ENCODE data around the gene TNFRSF1B.

DNA sequence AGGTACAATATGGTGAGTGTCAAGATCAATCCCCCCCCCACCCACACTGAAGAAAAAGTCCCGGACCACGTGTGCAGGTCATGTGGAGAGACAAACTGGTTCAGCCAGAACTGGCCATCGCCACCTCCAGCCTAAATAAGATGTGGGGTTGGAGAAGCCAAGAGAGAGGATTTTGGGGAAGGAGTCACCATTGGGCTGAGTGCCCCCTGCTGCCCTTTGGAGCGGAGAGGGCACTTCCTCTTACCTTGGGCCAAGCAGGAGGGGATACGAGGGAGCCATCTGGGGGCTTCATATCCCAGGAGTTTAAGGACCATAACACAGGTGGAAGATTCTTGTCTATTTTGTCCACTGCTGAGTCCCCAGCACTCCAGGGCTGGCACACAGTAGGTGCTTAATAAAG lies 2.6 kb upstream of the TNFRSF1B start:
- no peak for TF ChIP-seq CTBP1 (IDR thresholded peaks at IDR 0.05; ENCODE audit: borderline replicate concordance)
- no peak for TF ChIP-seq NFRKB (IDR thresholded peaks at IDR 0.05)
- TF ChIP-seq SUZ12 (IDR thresholded peaks at IDR 0.05): no peak
- TF ChIP-seq HDGF (IDR thresholded peaks at IDR 0.05; ENCODE audit: borderline replicate concordance): no peak
- TF ChIP-seq FOXM1 (IDR thresholded peaks at IDR 0.05; ENCODE audit: borderline replicate concordance): no peak
- TF ChIP-seq FOXK2 (IDR thresholded peaks at IDR 0.05): no peak
- TF ChIP-seq SP1 (IDR thresholded peaks at IDR 0.05): no peak
- no peak for TF ChIP-seq BHLHE40 (IDR thresholded peaks at IDR 0.05; ENCODE audit: borderline replicate concordance)
- no peak for TF ChIP-seq ELF4 (IDR thresholded peaks at IDR 0.05)
- TF ChIP-seq LEF1 (IDR thresholded peaks at IDR 0.05; ENCODE audit: borderline replicate concordance): no peak
- TF ChIP-seq TARDBP (IDR thresholded peaks at IDR 0.05): no peak
- no peak for TF ChIP-seq PKNOX1 (IDR thresholded peaks at IDR 0.05)
- TF ChIP-seq ZNF384 (IDR thresholded peaks at IDR 0.05): no peak
